HepG2 (cell line): ENCODE results near the gene IL2RA. TPM values are rescaled to one million over a fixed set of nuclear protein-coding genes. Genes with fewer than 3 reads are reported as not detected.

Source experiments
- CEBPG ChIP-seq: IDR thresholded peaks from 2 replicates; pipeline ENCODE4 v1.6.1; 2016
- CENPBD1 ChIP-seq: sonication (generic); formaldehyde crosslinking; IDR thresholded peaks from 2 replicates; pipeline ENCODE4 v1.8.0; 2022; ENCODE audit warnings: missing genetic modification reagents, low read depth, mild to moderate bottlenecking, borderline replicate concordance
- DMAP1 ChIP-seq: IDR thresholded peaks from 2 replicates; pipeline ENCODE4 v1.6.1; 2016
- DPF2 ChIP-seq: sonication (generic); formaldehyde crosslinking; IDR thresholded peaks from 2 replicates; pipeline ENCODE4 v1.4.0; 2020; ENCODE audit warnings: mild to moderate bottlenecking, low read depth, missing genetic modification reagents, borderline replicate concordance
- ERF ChIP-seq: IDR thresholded peaks from 2 replicates; pipeline ENCODE4 v1.6.1; 2018; ENCODE audit warnings: missing biosample characterization, missing genetic modification reagents
- ETV5 ChIP-seq: IDR thresholded peaks from 2 replicates; pipeline ENCODE4 v1.6.1; 2018; ENCODE audit warnings: missing biosample characterization, missing genetic modification reagents, inconsistent platforms, borderline replicate concordance
- FOSL1 ChIP-seq: sonication (generic); formaldehyde crosslinking; IDR thresholded peaks from 2 replicates; pipeline ENCODE4 v1.9.0; 2021; ENCODE audit warnings: missing genetic modification reagents, borderline replicate concordance
- FOXK2 ChIP-seq: fragments of 450-650 bp; IDR thresholded peaks from 2 replicates; pipeline ENCODE4 v1.6.1; 2016
- KAT8 ChIP-seq: IDR thresholded peaks from 2 replicates; pipeline ENCODE4 v1.6.1; 2016; ENCODE audit warnings: missing genetic modification reagents, missing compliant biosample characterization
- KLF11 ChIP-seq: IDR thresholded peaks from 2 replicates; pipeline ENCODE4 v1.6.1; 2016; ENCODE audit warnings: missing compliant biosample characterization
- LBX2 ChIP-seq: sonication (generic); formaldehyde crosslinking; IDR thresholded peaks from 2 replicates; pipeline ENCODE4 v1.5.0; 2020; ENCODE audit warnings: missing genetic modification reagents, mild to moderate bottlenecking, borderline replicate concordance
- MAFF ChIP-seq: IDR thresholded peaks from 2 replicates; pipeline ENCODE4 v1.6.1; 2011; ENCODE audit warnings: low read depth, low read length, improper control_type of control experiment
- MBD4 ChIP-seq: IDR thresholded peaks from 2 replicates; pipeline ENCODE4 v1.6.1; 2012; ENCODE audit warnings: low read length, inconsistent platforms, borderline replicate concordance
- NFIB ChIP-seq: sonication (generic); formaldehyde crosslinking; IDR thresholded peaks from 2 replicates; pipeline ENCODE4 v1.9.0; 2021; ENCODE audit warnings: missing genetic modification reagents, mild to moderate bottlenecking, borderline replicate concordance
- PHB2 ChIP-seq: fragments of 450-650 bp; IDR thresholded peaks from 2 replicates; pipeline ENCODE4 v1.6.1; 2018; ENCODE audit not compliant: partially characterized antibody
- PPARG ChIP-seq: conservative IDR thresholded peaks from 2 replicates; pipeline ENCODE4 v1.6.1; 2016; ENCODE audit warnings: missing biosample characterization, missing genetic modification reagents
- RARA ChIP-seq: IDR thresholded peaks from 2 replicates; pipeline ENCODE4 v1.6.1; 2016; ENCODE audit warnings: missing genetic modification reagents, missing compliant biosample characterization
- RFX3 ChIP-seq: IDR thresholded peaks from 2 replicates; pipeline ENCODE4 v1.6.1; 2016; ENCODE audit warnings: missing biosample characterization, missing genetic modification reagents
- SIX1 ChIP-seq: sonication (generic); formaldehyde crosslinking; IDR thresholded peaks from 2 replicates; pipeline ENCODE4 v1.4.0; 2020; ENCODE audit warnings: missing genetic modification reagents, borderline replicate concordance
- ZNF350 ChIP-seq: sonication (generic); formaldehyde crosslinking; IDR thresholded peaks from 2 replicates; pipeline ENCODE4 v1.4.0; 2020; ENCODE audit warnings: mild to moderate bottlenecking, low read depth, missing genetic modification reagents, borderline replicate concordance
- ZNF468 ChIP-seq: sonication (generic); formaldehyde crosslinking; IDR thresholded peaks from 2 replicates; pipeline ENCODE4 v1.8.0; 2022; ENCODE audit warnings: mild to moderate bottlenecking, moderate library complexity, missing genetic modification reagents
- ZNF557 ChIP-seq: sonication (generic); formaldehyde crosslinking; IDR thresholded peaks from 2 replicates; pipeline ENCODE4 v1.4.0; 2020; ENCODE audit warnings: missing genetic modification reagents
- ZNF782 ChIP-seq: sonication (generic); formaldehyde crosslinking; IDR thresholded peaks from 2 replicates; pipeline ENCODE4 v1.4.0; 2020; ENCODE audit warnings: missing genetic modification reagents, mild to moderate bottlenecking, borderline replicate concordance
- ZNF839 ChIP-seq: sonication (generic); formaldehyde crosslinking; IDR thresholded peaks from 2 replicates; pipeline ENCODE4 v1.4.0; 2020; ENCODE audit warnings: missing genetic modification reagents, mild to moderate bottlenecking, borderline replicate concordance
- ZSCAN21 ChIP-seq: sonication (generic); formaldehyde crosslinking; IDR thresholded peaks from 2 replicates; pipeline ENCODE4 v1.8.0; 2022; ENCODE audit warnings: mild to moderate bottlenecking, missing genetic modification reagents, moderate library complexity, borderline replicate concordance
- polyA plus RNA-seq, 8 experiments: library from polyadenylated mRNA; depleted of rRNA in 3 of 8; stranded (reverse) in 7 of 8; unstranded in 1 of 8; fragments of >200 nt; fragmentation: Illumina TruSeq in 4 of 8; extraction: Trizol in 4 of 8; gene quantifications; 2 replicates each; pipeline versions ENCODE4 v1.2.1 to v1.2.3, GENCODE V29; 2011 to 2016; ENCODE audit warnings: low read depth in 4 of 8, missing spikeins in 1 of 8, mixed read lengths in 1 of 8; ENCODE audit not compliant: insufficient read depth in 1 of 8
- total RNA-seq, 5 experiments: library from RNA; depleted of rRNA; stranded (reverse); fragments of >200 nt; fragmentation: Illumina TruSeq; extraction: Trizol; gene quantifications; 2 replicates each; pipeline ENCODE4 v1.2.3, GENCODE V29; 2016; ENCODE audit warnings: low read depth in 1 of 5
- TF ChIP-seq, protein P1 (sequence below): sonication (generic); formaldehyde crosslinking; IDR thresholded peaks from 2 replicates; pipeline ENCODE4 v1.5.0; 2020; ENCODE audit warnings: missing genetic modification reagents
- TF ChIP-seq, protein P2 (sequence below): sonication (generic); formaldehyde crosslinking; IDR thresholded peaks from 2 replicates; pipeline ENCODE4 v1.8.1; 2023; ENCODE audit warnings: missing genetic modification reagents, inconsistent platforms, borderline replicate concordance
- TF ChIP-seq, protein P3 (sequence below): sonication (generic); formaldehyde crosslinking; conservative IDR thresholded peaks from 2 replicates; pipeline ENCODE4 v1.8.0; 2022; ENCODE audit warnings: mild to moderate bottlenecking, moderate library complexity, missing genetic modification reagents

IL2RA gene
- total and polyA plus RNA-seq, 2 of the 13 experiments (the other 11 are each of a cell fraction or from before 2014, with no cell fraction given): not detected

DNA sequence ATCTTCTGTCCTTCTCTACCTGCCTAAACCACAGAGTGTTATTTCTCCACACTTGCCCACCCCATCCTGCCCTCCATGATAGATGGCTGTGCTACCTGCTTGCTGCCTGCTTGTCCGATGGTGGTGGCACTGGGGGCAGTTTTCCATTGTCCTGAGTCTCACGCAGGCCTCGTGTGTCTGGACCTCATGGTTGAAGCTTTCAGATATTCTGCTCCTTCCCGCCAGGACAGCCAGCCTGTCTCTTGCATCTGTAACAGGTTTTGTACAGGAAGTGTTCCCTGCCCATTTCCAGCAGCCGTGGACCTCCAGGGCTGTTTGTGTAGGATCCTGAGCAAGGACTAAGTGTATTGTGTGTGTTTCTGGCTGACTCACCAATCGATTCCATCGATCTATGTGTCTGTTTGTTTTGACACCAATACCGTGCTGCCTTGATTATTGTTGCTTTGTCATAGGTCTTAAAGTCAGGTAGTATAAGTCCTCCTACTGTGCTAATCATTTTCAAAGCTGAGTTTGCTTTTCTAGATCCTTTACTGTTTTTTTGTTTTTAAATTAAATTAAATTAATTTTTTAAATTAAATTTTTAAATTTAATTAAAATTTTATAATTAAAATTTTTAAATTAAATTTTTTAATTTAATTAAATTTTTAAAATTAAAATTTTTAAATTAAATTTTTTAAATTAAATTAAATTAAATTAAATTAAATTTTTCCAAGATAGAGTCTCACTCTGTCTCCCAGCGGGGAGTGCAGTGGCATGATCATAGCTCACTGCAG lies 93.3 kb downstream of the IL2RA start (continued):
- TF ChIP-seq SIX1: peak; percentile 91
- no peak for TF ChIP-seq LBX2
- TF ChIP-seq PHB2: no peak
- peak; percentile 67; the same call in 1 of the 2 replicates for TF ChIP-seq ZNF557
- TF ChIP-seq, protein P1, sequence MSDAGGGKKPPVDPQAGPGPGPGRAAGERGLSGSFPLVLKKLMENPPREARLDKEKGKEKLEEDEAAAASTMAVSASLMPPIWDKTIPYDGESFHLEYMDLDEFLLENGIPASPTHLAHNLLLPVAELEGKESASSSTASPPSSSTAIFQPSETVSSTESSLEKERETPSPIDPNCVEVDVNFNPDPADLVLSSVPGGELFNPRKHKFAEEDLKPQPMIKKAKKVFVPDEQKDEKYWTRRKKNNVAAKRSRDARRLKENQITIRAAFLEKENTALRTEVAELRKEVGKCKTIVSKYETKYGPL (CRISPR knock-in tag): no peak
- TF ChIP-seq ETV5 (CRISPR knock-in tag): peak; percentile 93; the same call in 1 of the 2 replicates
- TF ChIP-seq ZNF350 (CRISPR knock-in tag): 0 out of 2 replicates have a peak, but pooled peaks have one; percentile 36
- TF ChIP-seq, protein P2, sequence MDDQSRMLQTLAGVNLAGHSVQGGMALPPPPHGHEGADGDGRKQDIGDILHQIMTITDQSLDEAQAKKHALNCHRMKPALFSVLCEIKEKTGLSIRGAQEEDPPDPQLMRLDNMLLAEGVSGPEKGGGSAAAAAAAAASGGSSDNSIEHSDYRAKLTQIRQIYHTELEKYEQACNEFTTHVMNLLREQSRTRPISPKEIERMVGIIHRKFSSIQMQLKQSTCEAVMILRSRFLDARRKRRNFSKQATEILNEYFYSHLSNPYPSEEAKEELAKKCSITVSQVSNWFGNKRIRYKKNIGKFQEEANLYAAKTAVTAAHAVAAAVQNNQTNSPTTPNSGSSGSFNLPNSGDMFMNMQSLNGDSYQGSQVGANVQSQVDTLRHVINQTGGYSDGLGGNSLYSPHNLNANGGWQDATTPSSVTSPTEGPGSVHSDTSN (CRISPR knock-in tag): no peak
- TF ChIP-seq KLF11: no peak
- no peak for TF ChIP-seq ZNF839 (CRISPR knock-in tag)
- TF ChIP-seq MBD4: no peak
- TF ChIP-seq CENPBD1: no peak
- peak; percentile 26; the same call in 1 of the 2 replicates for TF ChIP-seq CEBPG (CRISPR knock-in tag)
- peak; percentile 66; the same call in 1 of the 2 replicates for TF ChIP-seq ERF (CRISPR knock-in tag)
- TF ChIP-seq ZNF782 (CRISPR knock-in tag): no peak
- TF ChIP-seq ZSCAN21 (CRISPR knock-in tag): no peak
- TF ChIP-seq DPF2 (CRISPR knock-in tag): peak; percentile 88; the same call in 1 of the 2 replicates
- TF ChIP-seq ZNF468: no peak
- TF ChIP-seq NFIB (CRISPR knock-in tag): no peak
- peak; percentile 57 for TF ChIP-seq MAFF
- TF ChIP-seq, protein P3, sequence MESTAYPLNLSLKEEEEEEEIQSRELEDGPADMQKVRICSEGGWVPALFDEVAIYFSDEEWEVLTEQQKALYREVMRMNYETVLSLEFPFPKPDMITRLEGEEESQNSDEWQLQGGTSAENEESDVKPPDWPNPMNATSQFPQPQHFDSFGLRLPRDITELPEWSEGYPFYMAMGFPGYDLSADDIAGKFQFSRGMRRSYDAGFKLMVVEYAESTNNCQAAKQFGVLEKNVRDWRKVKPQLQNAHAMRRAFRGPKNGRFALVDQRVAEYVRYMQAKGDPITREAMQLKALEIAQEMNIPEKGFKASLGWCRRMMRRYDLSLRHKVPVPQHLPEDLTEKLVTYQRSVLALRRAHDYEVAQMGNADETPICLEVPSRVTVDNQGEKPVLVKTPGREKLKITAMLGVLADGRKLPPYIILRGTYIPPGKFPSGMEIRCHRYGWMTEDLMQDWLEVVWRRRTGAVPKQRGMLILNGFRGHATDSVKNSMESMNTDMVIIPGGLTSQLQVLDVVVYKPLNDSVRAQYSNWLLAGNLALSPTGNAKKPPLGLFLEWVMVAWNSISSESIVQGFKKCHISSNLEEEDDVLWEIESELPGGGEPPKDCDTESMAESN (CRISPR knock-in tag): peak; percentile 41; the same call in 1 of the 2 replicates
- no peak for TF ChIP-seq FOXK2
- peak; percentile 75 for TF ChIP-seq KAT8
- peak; percentile 65 for TF ChIP-seq PPARG
- TF ChIP-seq FOSL1 (CRISPR knock-in tag): peak; percentile 98
- peak; percentile 83 for TF ChIP-seq RARA
- TF ChIP-seq DMAP1 (CRISPR knock-in tag): no peak
- no peak for TF ChIP-seq RFX3
